H54 (cell line): ENCODE measurements around the gene NPAS2.

Source experiments
- DNase-seq: peaks from one replicate; pipeline ENCODE4 v3.0.0; 2011; ENCODE audit warnings: low spot score, mixed read lengths; ENCODE audit not compliant: insufficient read length
- FAIRE-seq: peaks from 3 replicates; lab custom pipeline; 2011; peaks lifted over from hg19 to GRCh38; lab: Jason Lieb, UNC
- POLR2A ChIP-seq: IDR thresholded peaks from 2 replicates; pipeline ENCODE4 v1.6.1; 2011; ENCODE audit warnings: low read depth, mild to moderate bottlenecking, low read length

The NPAS2 gene

GRCh38 chr2:100844514-100844913 is 24.6 kb downstream of the NPAS2 start:
- TF ChIP-seq POLR2A = no peak
- DNase-seq = no peak
- no peak for FAIRE-seq

GRCh38 chr2:100845141-100845991 is 25.4 kb downstream of the NPAS2 start:
- FAIRE-seq = no peak
- TF ChIP-seq POLR2A = no peak
- DNase-seq = no peak

GRCh38 chr2:100846716-100847115 is 26.8 kb downstream of the NPAS2 start:
- TF ChIP-seq POLR2A = no peak
- FAIRE-seq (no peak), DNase-seq (no peak)

- FAIRE-seq (no peak), DNase-seq (no peak)
- no peak for TF ChIP-seq POLR2A
Observed at GRCh38 chr2:100852447-100852846, 32.5 kb downstream of the NPAS2 start.

GRCh38 chr2:100852999-100853908 is 33.3 kb downstream of the NPAS2 start:
- no peak for TF ChIP-seq POLR2A
- FAIRE-seq (no peak), DNase-seq (no peak)

- DNase-seq (no peak), FAIRE-seq (no peak)
- TF ChIP-seq POLR2A = no peak
Observed at GRCh38 chr2:100853909-100854810, 34.2 kb downstream of the NPAS2 start.

- TF ChIP-seq POLR2A = no peak
- FAIRE-seq (no peak), DNase-seq (no peak)
Observed at GRCh38 chr2:100855084-100855483, 35.1 kb downstream of the NPAS2 start.

GRCh38 chr2:100855606-100856005 is 35.7 kb downstream of the NPAS2 start:
- TF ChIP-seq POLR2A = no peak
- FAIRE-seq = no peak
- DNase-seq = no peak

- no peak for TF ChIP-seq POLR2A
- FAIRE-seq (no peak), DNase-seq (no peak)
Observed at GRCh38 chr2:100856732-100857131, 36.8 kb downstream of the NPAS2 start.

GRCh38 chr2:100857341-100857740 is 37.4 kb downstream of the NPAS2 start:
- no peak for TF ChIP-seq POLR2A
- DNase-seq = no peak
- FAIRE-seq = no peak

GRCh38 chr2:100857915-100858314 is 38.0 kb downstream of the NPAS2 start:
- TF ChIP-seq POLR2A = no peak
- DNase-seq (no peak), FAIRE-seq (no peak)

GRCh38 chr2:100859902-100860301 is 40.0 kb downstream of the NPAS2 start:
- FAIRE-seq (no peak), DNase-seq (no peak)
- no peak for TF ChIP-seq POLR2A

- no peak for FAIRE-seq
- DNase-seq = no peak
- no peak for TF ChIP-seq POLR2A
Observed at GRCh38 chr2:100861340-100861739, 41.4 kb downstream of the NPAS2 start.

- TF ChIP-seq POLR2A = no peak
- FAIRE-seq (no peak), DNase-seq (no peak)
Observed at GRCh38 chr2:100862081-100862480, 42.1 kb downstream of the NPAS2 start.
